ENCODE measurements around the gene BCL7C.
A peak's percentile ranks its signal among the peaks of the same experiment; 100 is the strongest.

- TF ChIP-seq CTCF (IDR thresholded peaks at IDR 0.05) (peak; percentile 62; the same call in 2 of the 3 replicates), RNF2 (IDR thresholded peaks at IDR 0.05; ENCODE audit: borderline replicate concordance, low read depth) (no peak), POLR2A (IDR thresholded peaks at IDR 0.05; ENCODE audit: low read length) (peak; percentile 24; the same call in 1 of the 2 replicates), KDM1A (IDR thresholded peaks at IDR 0.05; ENCODE audit: low read depth) (peak; percentile 98), EHF (CRISPR knock-in tag; IDR thresholded peaks at IDR 0.05) (no peak), EP300 (IDR thresholded peaks at IDR 0.05) (no peak), FOSL2 (IDR thresholded peaks at IDR 0.05) (no peak), FOSL2 (CRISPR knock-in tag; IDR thresholded peaks at IDR 0.05) (no peak), REST (IDR thresholded peaks at IDR 0.05) (no peak), SMC3 (IDR thresholded peaks at IDR 0.05) (peak; percentile 57; the same call in 2 of the 3 replicates), ESRRA (IDR thresholded peaks at IDR 0.05; ENCODE audit: borderline replicate concordance, low read length) (no peak), USF2 (IDR thresholded peaks at IDR 0.05) (no peak), CHD2 (IDR thresholded peaks at IDR 0.05; ENCODE audit: low read length, partially characterized antibody) (no peak), MAFK (IDR thresholded peaks at IDR 0.05; ENCODE audit: partially characterized antibody) (no peak), BHLHE40 (IDR thresholded peaks at IDR 0.05; ENCODE audit: low read depth, low read length) (no peak)
Measured at GRCh38 chr16:30921748-30922419, 28.0 kb upstream of the BCL7C start.

All from A549 (cell line).